SKM-1 (cell line): ENCODE data around the gene SLC24A4.

Experiments used
- DNase-seq: peaks from one replicate; lab custom pipeline; 2025; ENCODE audit not compliant: unreplicated experiment; lab: John Stamatoyannopoulos, UW

Gene SLC24A4, protein sequence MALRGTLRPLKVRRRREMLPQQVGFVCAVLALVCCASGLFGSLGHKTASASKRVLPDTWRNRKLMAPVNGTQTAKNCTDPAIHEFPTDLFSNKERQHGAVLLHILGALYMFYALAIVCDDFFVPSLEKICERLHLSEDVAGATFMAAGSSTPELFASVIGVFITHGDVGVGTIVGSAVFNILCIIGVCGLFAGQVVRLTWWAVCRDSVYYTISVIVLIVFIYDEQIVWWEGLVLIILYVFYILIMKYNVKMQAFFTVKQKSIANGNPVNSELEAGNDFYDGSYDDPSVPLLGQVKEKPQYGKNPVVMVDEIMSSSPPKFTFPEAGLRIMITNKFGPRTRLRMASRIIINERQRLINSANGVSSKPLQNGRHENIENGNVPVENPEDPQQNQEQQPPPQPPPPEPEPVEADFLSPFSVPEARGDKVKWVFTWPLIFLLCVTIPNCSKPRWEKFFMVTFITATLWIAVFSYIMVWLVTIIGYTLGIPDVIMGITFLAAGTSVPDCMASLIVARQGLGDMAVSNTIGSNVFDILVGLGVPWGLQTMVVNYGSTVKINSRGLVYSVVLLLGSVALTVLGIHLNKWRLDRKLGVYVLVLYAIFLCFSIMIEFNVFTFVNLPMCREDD

DNA sequence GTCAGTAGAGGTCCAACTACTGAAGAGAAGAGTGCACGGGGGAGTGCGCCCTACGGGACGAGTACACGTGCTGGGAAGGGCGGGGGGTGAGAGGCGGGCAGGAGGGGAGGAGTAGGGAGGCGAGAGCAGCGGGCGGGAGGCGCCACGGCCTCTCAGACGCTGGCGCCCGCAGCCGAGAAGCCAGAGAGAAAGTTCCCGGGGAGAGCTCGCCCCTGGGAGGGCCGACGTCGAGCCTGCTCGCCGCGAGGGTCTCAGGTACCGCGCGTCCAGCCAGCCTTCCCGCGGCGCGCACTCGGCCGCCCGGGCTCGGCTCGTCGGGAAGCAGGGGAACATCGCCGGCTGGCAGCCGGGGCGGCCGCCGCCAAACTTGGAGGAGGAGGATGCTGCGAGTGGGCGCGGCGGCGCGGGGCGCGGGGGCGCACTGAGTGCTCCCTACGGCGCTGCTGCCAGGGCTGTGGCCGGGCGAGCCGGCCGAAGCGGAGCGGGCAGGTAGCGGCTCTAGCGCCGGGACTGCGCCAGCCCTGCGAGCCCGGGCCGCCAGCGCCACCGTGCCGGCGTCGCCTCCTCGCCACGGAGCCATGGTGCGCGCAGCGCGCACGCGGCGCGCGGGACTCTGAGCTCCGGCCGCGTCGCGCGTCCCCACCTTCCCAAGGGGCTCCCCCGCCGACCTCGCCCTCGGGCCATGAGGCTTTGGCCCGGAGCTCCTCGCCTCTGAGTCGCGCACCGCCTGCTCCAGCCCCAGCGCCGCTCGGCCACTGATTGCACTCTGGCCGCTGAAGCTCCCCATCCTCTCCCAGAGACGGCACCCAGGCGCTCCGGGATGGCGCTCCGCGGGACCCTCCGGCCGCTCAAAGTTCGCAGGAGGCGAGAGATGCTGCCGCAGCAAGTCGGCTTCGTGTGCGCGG lies at the start of gene SLC24A4:
Gene SLC24A4 (plus strand): TSS at position 155 of the 905 bp plus-strand sequence. CDS start 666 bp downstream, at position 821.
- DNase-seq: no peak

DNA sequence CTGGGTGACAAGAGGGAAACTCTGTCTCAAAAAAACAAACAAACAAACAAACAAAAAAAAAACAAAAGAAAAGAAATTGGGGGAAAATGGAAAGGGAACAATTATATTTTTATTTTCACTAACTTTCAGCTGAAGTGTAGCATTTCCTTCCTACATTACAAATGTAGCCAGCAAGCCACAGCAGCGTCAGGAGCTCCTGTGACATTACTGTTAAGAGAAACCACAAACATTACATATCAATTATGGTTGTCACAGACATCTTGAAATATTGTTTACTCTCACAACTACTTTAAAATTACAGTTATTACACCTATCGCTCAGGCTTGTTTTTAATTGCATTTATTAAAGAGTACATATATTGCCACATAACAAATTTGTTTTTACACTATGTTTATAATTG lies 49.8 kb upstream of the SLC24A4 start:
- DNase-seq: no peak

DNA sequence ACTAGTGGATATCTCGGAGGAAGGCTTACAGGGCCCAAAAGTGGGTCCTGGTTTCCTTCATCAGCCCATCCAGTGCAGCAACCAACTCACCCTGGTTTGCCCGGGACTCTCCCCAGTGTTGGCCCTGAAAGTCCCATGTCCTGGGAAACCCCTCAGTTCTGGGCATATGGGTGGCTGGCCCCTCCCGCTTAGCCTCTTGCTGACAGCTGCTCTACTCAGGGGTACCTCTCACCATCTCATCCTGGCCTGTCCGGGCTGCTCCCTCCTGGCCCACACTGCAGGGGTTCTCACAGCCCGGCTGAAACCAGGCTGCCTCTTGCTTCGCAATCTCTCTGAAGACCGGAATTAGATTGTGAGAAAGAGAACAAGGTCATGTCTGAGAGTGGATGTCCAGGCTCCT lies 48.9 kb upstream of the SLC24A4 start:
- no peak for DNase-seq

DNA sequence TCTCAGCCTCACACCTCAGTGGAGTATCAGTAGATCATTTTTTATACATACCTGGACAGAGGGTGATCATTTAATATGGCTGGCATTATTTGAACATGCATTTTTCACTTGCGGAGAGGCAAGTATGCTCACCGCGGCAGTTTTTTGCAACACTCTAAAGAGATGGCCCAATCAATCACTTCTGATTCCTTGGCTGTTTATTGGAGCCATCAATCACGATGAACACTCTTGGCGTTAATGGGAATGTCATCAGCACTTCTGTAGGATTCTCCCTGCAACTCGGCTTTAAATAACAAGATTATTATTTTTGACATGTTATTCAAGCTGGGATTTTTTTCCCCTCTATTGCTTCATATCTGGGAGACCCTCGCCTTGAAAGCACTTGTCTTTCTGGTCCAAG lies 46.9 kb upstream of the SLC24A4 start:
- no peak for DNase-seq

DNA sequence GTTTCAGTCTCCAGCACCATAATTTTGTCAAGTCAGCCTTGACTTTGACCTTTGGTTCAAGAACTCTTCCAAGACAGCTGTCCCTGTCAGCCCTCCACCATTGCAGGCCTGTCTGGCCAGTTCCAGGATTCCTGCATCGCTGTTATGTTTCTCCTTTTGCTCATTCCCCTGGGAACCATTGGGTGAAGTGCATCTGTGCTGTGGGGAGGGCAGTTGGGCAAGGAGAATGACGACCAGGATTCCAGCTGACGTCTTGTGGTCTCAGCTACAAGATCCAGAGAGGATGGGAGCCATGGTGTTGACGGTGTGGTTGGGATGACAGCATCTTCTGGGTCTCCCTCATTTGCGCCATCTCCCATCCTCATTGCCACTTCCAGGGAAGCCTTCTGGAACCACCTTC lies 45.9 kb upstream of the SLC24A4 start:
- no peak for DNase-seq

DNA sequence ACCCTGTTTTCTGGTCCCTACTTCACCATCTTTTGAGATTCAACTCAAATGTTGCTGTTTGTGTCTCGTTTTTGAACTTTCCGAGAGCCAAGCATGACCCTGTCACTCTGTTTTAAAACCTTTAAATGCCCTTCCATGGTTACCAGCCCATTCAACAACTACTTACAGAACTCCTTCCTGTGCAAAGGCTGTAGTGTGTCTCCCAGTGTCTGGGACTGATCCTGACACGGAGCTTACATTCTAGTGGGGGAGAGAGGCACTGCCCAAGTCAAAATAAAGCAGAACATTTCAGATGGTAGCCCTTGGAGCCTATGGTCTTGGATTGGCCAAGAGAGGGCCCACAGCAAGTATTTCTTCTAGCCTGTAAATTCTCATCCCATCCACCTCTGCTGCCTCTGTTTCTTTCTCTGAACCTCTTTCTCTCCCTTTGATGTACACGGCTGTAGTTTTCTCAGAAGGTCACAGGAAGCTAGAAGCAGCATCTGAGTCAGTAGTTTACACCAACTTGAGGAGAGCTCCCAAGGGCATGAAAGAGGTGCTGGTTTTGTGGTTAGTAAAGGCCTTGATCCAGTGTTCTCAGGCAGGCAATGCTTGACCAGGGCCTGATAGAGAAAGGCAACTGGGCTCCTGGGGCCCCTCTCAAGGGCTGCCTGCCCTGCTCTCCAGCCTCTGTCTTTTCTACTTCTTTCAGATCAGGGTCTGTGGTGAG lies 42.3 kb upstream of the SLC24A4 start:
- no peak for DNase-seq

DNA sequence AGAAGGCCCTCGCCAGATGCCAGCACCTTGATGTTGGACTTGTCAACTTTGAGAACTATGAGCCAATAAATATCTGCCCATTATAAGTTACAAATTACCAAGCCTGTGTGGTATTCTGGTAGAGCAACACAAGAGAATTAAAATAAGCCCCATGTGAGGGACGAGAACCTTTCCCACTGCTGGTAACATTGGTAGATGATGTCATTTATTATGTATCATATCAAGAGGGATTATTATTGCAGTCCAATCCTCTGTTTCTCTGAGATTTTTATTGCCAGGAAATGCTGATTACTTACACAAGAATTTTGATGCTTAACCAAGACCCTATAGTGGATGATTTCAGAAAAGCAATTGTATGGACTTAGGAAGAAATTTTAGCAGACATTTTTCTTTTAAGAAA lies 40.3 kb upstream of the SLC24A4 start:
- no peak for DNase-seq

DNA sequence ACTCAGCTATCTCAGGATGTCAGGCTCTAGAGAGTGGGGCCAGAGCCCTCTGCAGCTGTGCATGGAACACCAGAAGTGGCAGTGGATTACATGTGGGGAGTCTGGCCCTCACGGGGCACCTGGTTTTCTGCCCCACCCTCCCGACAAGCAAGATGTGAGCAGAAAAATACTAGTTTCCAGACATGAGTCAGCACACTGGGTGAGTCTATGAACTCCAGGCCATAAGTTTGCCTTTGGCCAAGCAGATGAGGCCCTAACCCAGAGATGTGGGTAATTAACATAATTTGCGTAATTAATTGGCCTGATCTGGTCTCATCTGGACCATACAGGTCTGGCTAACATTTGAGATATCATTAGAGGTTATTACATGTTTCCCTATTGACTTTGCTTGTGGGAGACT lies 37.7 kb upstream of the SLC24A4 start:
- no peak for DNase-seq

DNA sequence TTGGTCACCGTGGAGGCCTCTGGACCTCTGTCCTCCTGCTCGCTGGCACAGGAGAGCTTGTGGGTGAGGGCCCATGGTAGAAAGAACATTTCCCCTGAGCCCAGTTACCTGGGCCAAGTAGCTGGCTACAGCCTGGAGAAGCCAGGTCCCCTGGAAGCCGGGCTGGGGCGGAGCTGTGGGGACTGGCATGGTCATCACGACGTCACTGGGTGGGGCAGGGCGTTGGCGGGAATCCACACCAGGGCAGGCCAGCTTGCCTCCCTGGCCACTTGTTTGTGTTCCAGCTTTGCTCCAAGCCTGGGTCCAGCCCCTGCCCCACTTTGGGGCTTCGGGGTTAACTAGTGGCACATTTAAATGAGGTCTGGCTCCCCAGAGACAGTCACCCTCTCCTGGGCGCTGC lies 35.0 kb upstream of the SLC24A4 start:
- DNase-seq: no peak

DNA sequence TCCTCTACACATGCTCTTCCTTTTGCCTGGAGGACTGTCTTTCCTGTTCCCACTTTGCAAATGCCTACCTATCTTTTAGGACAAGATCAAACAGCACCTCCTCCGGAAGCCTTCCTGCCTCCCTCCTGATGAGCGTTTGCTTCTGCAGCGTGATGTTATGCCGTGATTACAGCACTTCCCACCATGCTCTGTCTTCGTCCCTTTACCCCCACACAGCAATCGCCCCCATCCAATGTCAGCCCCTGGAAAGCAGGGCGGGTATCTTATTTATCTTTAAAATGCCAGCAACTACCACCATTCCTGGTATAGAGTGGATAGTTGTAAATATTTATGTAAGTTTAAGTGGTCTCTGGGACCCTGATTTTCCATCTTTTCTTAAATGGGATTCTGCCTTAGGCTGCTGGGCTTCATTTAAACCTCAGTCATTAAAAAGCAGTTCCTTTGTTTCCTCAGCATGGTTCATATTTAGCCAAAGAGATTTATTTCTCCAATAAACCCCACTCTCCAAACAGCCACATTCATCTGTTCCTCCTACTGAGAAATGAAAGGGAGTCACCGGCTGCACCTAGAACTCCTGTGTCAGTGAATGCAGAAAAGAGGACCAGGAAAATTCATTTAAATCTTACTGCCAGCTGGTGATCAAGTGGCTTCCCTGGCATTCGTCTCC lies 33.8 kb upstream of the SLC24A4 start:
- no peak for DNase-seq

DNA sequence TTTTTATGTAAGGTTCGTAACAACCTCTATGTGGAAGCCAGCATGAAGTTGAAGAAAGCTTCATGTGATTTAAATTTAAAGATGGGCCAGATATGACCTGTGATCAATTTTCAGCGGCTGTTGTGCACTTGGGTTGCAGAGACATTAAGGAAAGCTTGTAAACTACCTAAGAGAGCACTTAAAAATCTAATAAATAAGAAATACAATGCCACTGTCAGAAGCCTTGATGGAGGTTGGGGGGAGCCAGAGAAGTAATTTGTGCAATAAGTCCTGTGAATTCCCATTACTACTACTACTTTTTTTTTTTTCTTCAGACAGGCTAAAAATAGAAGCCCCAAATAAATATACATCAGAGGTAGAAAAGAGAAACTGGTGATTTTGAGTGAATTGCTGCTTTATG lies 30.3 kb upstream of the SLC24A4 start:
- no peak for DNase-seq

DNA sequence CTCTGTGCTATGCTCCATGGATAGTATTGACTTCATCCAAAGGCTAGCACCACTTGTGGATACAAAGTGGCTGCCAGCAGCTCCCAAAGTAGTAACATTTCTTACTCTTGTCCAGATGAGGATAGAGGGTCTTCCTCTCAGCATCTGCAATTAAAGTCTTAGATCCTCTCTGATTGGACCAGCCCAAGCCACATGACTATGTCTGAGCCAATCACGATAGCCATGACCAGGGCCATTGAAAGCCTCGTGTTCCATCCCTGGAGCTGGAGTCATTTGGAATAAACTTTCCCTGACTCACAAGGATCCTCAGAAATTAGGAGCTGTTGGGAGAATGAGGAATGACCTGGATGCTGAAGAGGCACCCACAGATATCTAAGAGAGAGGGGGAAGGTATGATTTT lies 28.5 kb upstream of the SLC24A4 start:
- no peak for DNase-seq

DNA sequence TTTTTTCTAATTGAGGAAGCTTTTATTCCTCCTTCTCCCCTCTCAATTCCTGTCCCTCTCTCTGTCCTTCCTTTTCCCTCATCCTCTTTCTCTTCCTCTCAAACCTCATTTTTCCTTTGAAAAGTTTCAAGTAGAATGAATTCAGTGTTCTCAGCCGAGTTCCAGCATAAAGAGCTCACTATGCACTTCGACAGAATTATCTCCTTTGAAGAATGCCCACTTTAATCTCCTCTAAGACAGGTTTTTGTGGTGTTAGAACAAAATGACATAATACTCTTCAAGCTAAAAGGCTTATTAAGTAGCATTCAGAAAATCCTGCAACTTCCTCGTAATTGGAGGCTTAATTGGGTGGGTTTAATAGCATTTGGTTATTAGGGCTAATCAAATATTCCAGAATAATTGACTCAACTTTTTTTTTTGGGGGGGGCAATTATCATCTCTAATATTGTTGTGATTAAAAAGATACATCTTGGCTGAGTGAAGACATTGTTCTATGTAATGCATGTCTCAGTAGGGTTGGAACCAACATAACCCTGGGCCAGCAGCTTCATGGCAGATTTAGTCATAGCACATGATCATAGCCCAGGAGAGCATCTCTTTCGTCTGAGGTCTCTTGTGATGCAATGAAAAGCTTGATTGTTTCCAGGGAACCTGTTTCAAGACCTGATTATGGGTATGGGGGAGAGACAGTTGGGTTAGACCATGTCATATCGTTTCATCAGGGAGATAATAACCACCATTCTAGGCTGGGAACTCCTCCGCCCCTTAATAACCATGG lies 25.0 kb upstream of the SLC24A4 start:
- no peak for DNase-seq

DNA sequence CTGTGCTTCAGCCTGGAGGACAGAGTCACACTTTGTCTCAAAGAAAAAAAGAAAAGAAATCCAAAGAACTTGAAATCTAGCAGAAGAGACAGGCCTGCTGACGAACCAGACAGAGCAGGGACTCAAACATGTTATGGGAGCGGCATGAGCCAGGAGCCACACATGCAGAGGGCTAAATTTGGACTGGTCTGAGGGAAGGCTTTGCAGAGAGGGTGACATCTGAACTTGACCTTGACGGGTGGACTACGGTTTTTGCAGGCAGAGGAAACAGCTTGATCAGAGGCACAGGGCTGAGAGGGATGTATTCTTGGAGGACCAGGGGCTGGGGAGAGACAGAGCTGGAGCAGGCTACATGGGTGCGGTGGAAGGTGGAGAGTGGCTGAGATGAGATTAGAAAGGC lies 20.5 kb upstream of the SLC24A4 start:
- no peak for DNase-seq

DNA sequence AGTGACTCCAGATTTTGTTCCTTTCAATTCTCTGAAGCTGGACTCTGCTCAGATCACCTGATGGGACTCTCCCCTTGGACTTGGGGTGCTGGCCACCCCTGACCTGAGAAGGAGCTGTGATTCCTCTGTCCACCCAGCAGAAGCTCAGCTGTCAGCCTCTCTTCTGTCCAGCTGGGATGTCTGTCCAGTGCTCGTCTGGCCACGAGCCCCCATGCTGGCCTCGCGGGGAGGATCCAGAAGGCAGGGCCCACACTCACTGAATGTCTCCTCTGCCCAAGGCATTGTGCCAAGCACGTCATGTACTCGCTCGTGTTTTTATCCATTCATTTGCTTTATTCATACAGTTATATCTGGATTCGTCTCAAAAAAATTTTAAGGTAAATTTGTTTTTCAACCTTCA lies 14.2 kb upstream of the SLC24A4 start:
- DNase-seq: no peak

DNA sequence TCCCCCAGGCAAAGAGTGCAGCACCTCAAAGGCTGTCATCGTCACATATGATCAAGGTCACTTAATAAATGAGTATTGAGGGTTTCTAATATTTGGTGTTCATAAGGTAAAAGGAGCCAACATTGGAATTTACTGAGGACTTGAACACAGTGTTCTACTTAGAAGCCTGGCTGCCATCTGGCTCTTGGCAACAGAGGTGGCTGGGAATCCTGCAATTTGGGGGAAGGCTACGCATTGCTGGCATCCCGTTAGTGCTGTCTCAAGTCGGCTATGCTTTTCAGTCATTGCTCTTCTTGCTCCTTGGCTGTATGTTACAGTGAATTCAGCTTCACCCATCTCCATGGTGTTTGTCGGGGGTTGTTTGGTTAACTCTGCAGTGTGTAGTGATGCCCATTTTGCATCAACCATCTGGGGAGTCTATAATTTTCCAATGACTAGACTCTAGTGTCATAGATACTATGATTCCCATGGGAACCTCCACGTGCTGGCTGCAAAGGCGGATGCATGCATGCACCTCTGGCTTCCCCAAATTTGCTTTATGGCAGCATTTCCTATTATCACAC lies 12.9 kb upstream of the SLC24A4 start:
- DNase-seq: no peak

DNA sequence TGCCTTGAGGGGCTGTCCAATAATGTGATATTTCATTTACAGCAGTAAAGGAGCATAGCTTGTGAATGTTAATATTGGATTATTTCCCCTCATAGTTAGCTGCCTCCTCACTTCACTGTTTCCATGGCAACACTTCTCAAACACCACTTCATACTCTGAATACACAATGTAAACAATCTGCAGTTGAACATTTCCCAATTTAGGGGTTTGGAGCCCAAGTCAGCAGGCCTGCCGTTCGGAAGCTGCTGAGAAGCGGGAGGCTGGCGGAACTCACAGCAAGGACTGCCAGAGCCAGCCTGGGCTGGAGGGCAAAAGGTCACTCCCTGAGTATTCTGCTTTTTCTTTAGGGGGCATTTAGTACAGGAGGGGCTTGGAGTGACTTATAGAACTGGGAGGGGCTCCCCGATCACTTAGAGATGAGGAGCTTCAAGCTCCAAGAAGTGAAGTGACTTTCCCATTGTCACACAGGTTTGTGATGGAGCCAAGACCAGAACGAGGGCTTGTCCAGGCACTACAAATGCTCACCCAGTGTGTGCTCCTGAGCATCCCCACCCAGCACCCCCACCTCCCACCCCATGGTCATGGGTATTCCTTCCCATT lies 12.1 kb upstream of the SLC24A4 start:
- DNase-seq: no peak

DNA sequence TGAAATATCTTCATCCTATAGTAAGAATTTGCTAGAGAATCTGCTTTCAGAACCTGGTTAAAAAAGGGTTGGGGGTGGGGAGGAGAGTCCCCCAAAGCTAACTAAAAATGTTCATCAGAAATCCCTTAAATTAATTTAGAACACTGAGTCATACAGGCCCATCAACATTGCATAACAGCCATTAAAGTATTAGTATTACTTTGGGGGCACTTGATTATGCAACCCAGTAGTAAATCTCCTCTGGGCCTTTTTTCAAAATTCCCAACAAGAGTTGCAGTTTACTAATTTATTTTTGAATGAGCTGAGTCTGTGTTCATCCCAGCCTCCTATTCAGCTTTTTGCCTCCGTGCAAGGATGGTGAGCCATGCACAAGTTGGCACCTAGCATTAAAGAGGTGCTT lies 8.8 kb upstream of the SLC24A4 start:
- no peak for DNase-seq
